OCI-LY7 (cell line): ENCODE measurements around the gene CHST3.

ENCODE experiments used
- CTCF ChIP-seq: fragments of 200-600 bp; sonication (generic); conservative IDR thresholded peaks from 2 replicates; pipeline ENCODE4 v1.5.1; 2014; ENCODE audit warnings: mild to moderate bottlenecking, antibody characterized with exemption, low read length, moderate library complexity, mixed read lengths
- EZH2phosphoT487 ChIP-seq: fragments of 200-600 bp; sonication (generic); IDR thresholded peaks from 2 replicates; pipeline ENCODE4 v1.6.1; 2018; ENCODE audit warnings: low read depth, borderline replicate concordance, mild to moderate bottlenecking, mixed run types, antibody characterized with exemption, low read length, moderate library complexity, mixed read lengths

GRCh38 chr10:71979692-71980062 is 15.5 kb downstream of the CHST3 start:
- TF ChIP-seq CTCF (no peak), EZH2phosphoT487 (no peak)
